ENCODE data around the gene SUN2. TPM values are rescaled to one million over a fixed set of nuclear protein-coding genes. Genes with fewer than 3 reads are reported as not detected.

The SUN2 gene
- total and polyA plus RNA-seq, 2 of the 13 experiments (the other 11 are each of a cell fraction or from before 2014, with no cell fraction given), result 45.6 to 56.6 TPM

GRCh38 chr22:38696606-38697424, 59.0 kb downstream of the SUN2 start (continued):
- TF ChIP-seq ATF4 (CRISPR knock-in tag; IDR thresholded peaks at IDR 0.05) (no peak), HBP1 (CRISPR knock-in tag; IDR thresholded peaks at IDR 0.05; ENCODE audit: low read depth) (no peak), ZFY (CRISPR knock-in tag; IDR thresholded peaks at IDR 0.05) (peak; percentile 46; the same call in 1 of the 2 replicates), SMC3 (IDR thresholded peaks at IDR 0.05; ENCODE audit: low read length) (no peak), ZBTB20 (CRISPR knock-in tag; IDR thresholded peaks at IDR 0.05; ENCODE audit: borderline replicate concordance, low read depth) (no peak), ZNF552 (CRISPR knock-in tag; IDR thresholded peaks at IDR 0.05; ENCODE audit: borderline replicate concordance) (no peak), MED8 (CRISPR knock-in tag; IDR thresholded peaks at IDR 0.05; ENCODE audit: insufficient replicate concordance) (no peak), ATF2 (CRISPR knock-in tag; IDR thresholded peaks at IDR 0.05) (no peak), BORCS8-MEF2B (CRISPR knock-in tag; IDR thresholded peaks at IDR 0.05) (no peak), ZNF235 (CRISPR knock-in tag; IDR thresholded peaks at IDR 0.05; ENCODE audit: borderline replicate concordance) (no peak), ZNF572 (CRISPR knock-in tag; IDR thresholded peaks at IDR 0.05) (no peak), PAX8 (CRISPR knock-in tag; IDR thresholded peaks at IDR 0.05; ENCODE audit: borderline replicate concordance) (no peak), IRF1 (CRISPR knock-in tag; IDR thresholded peaks at IDR 0.05; ENCODE audit: low read depth) (no peak), REST (IDR thresholded peaks at IDR 0.05; ENCODE audit: borderline replicate concordance in 1 of 2, low read depth in 1 of 2, low read length in 2 of 2) (no peak), PAXIP1 (CRISPR knock-in tag; conservative IDR thresholded peaks at IDR 0.05) (no peak; the same call in 1 of the 2 replicates)

Measured in HepG2 (cell line).